ENCODE data around the gene CLEC1A.

Gene CLEC1A

DNA sequence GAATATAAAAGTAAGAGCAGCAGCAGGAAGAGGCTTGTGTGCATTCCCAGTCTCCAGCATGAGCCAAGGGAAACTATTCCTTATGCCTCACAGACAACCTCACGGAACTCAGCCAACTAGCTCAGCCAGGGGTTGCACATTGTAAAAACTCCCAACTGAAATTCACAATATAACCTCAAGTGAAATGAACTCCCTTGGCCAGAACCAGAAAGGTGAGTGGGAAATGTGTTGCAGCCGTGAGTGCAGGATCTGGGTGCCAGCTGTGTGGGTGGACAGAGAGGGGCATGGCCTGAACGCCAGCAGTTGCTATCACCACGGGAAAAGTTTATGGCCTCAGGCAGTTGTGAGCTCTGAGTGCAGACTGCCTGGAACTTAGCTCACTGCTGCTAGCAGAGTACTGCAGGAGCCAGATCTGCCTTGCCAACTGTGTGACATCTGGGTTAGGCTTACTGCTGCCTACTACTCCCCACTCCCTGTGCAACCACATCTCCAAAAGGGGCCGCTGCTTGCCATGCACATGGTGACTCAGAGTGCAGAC is 2.3 kb upstream of the CLEC1A start:
- DNase-seq, result no peak

DNA sequence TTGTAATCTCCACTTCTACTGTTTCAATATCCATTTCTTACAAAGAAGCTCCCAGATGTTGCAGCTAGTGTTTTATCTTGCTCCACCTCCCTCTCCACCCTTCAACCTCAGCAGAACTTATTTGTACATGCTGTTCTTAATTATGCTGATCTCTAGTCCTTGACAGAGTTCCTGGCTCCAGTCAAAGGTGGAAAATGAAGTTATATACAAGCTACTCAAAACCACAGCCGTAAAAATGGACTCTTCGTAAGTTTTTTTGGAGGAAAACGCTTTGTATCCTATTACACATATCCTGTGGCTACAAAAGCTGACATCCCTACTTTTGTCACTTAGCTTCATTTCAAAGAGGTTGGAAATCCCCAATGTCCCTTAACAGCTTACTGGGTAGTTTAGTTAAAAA is 1.3 kb downstream of the CLEC1A start:
- DNase-seq, result no peak

DNA sequence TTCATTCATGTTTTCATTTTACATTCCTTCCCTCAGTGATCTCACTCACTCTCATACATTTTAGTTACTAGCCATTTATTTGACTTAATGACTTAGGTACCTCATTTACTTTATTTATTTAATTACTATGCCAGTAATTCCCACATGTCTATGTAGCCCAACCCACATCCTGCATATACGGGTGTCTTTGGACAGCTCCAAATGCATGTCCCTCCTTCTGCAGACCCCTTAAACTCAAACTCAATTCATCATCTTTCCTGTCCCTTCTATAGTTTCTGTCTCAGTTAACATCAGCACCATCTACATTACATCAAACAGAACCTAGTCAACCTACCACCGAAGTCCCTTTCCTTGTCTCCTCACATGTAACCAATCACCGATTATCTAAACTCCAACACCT is 2.8 kb downstream of the CLEC1A start:
- DNase-seq, result no peak

DNA sequence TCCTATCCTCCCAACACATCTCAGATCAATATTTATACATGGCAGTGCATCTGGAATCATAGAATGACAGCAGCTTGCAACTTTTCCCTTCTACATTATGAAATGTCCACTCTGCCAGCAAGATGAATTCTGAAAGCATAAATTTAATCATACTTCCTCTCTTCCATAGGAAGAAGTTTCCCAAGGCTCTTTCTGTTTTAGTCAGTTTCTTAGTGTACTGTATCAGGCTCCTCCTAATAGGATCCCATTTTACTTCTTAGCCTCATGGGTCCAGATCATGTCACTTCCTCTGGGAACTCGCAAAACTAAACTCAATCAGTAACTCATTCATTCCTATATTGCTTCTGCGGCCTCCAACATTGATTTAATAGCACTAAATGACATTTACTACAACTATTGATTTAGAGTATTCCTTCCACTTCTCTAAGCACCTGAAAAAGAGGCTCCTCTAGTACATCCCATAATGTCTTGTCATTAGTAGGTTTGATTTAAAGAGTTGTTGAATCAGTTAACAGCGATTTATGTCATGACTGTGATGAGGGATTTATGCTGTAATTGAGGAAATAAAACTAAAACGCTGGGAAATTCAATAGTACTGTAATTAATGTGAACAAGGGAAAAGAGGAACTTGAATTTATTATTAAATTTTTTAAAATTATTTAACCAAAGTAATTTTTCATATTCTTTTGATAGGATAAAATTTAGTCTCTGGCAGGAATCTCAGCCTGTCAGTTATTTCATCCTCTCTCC is 4.0 kb downstream of the CLEC1A start:
- DNase-seq, result no peak

DNA sequence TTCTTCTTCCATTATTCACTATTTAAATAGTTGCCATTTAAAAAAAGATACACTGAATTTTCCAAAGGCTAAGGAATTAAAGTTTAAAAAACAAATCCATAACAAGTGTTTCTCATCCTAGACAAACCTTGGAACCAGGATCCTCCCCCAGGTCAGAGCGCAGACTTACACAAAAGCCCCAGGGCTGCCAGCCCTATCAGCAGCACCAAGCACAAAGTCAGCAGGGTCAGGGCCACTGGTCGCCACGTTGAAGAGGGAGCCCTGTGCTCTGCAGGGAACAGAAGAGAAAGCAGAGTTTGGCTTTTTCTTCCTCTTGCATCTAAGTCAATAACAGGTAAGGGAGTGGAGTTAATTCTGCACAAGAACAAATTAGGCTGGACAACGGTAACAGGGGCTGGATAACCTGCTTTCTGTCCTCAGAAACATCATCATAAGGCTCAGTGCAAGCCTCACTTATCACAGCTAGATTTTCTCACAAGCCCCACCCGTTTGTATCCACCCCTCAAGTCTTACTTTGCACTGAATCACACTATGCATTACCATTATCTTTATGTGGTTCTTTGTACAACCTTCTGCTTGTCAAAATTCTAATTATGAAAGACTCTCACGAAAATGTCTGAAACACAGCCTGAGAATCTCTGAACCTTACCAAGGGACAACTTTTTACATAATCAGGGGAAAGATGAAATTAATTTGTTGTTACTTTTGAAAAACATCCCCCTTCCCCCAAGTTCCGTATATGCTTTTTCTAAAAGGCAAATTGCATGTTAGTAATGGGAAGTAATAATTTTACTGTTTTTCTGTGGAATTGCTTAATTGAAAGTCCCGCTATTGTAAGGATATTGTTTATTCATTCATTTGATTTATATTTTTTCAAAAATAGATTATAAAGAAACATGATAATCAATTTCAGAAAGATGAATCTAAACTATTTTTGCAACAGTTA is 9.6 kb downstream of the CLEC1A start:
- DNase-seq, result no peak

DNA sequence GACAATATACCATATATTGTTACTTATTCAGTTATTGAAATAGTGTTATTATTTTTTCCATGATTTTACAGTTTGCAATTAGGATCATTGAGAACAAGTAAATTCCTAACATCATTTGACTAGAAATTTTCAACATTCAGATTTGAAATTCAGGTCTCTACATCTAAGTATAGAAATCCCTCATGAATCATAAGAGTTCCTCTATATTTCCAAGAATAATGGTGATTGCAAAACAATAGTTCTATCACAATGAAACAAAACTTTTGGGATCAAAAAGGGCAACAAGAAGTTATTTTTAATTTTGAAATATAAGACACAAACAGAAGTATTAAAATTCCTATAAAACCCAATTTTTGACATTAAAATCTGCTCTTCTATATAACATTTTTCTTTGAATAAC is 10.8 kb downstream of the CLEC1A start:
- DNase-seq, result no peak

DNA sequence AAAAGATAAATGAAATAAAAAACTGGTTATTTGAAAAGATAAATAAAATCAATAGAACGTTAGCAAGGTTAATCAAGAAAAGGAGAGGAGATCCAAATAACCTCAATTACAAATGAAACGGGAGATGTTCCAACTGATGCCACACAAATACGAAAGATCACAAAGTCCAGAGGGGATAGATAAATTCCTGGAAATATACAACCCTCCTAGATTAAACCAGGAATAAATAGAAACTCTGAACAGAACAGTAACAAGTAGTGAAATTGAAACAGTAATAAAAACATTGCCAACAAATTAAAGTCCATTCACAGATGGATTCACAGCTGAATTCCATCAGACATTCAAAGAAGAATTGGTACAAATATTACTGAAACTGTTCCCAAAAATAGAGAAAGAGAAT is 12.4 kb downstream of the CLEC1A start:
- no peak for DNase-seq

DNA sequence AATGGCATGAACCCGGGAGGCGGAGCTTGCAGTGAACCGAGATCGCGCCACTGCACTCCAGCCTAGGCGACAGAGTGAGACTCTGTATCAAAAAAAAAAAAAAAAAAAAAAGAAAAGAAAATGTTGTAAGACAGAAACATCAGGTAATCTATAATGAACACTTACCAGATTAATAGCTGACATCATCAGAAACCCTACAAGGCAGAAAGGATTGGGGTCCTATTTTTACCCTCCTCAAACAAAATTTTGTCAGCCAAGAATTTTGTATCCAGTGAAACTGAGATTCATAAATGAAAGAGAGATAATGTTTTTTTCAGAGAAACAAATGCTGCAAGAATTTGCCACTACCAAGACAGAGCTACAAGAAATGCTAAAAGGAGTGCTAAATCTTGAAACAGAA is 14.1 kb downstream of the CLEC1A start:
- DNase-seq, result no peak

DNA sequence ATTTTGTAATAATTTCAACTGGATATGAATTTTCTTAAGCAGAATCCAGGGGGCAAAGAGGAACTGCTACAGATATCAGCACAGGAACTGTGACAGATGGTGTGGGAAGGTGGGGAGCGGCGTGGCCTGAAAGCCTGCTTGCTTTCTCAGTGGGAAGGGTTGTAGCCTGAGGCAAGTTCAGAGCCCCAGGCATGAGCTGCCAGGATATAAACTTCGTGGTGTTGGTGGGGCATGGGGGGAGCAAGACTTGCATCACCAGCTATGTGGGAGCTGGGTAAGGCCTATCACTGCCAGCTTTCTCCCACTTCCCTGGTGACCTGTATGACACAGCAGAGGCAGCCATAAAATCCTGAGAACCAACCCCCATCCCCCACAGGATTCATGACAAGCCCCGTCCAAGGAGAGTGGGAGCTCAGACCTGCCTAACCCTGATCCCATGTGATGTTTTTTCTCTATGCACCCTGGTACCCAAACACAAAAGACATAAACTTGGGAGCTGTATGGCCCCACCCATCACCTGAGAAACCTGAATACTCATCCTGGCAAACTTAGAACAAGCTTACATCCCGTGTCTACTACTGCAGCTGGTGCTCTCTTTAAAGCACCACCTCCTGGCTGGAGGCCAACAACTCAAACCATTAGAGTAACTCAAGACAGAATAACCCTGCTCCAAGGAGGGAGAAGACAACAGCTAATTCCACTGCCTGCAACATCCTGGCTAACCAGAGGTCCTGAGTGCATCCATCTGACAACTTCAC is 16.5 kb downstream of the CLEC1A start:
- DNase-seq, result no peak

DNA sequence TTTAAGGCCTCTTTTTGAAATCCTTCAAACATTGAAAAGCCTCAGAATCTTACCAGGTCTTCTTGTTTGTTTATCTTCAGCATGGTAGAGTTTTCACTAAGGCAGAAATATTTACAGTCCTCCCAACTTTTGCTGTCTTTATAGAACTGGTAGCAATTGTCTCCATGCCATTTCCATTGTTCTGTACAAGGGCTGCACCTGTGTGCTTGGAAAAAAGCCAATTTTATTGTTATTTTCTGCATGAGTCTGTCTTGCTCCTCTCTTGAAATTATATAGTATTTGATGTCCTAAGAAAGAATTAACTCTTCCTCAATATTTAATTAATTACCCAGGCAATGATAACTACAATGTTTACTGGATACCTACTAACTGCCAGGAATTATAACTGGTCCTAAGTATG is 23.3 kb downstream of the CLEC1A start:
- DNase-seq, result no peak

DNA sequence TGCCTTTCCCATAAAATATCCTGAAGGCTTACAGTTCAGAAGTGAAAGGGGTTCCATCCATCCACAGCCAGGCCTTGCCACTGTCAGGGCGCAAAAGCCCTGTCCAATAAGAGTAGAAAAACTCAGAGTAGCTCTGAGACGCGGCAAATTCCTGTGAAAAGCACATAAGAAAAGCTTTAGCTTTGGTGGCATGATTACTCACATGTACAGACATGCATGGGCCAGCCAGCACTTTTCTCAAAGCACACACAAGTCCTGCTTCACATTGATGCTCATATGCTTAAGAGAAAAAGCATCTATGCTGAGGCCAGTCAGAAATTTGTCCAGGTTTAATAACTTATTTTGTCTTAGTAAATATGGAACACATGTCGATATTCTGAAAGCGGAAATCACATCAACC is 25.5 kb downstream of the CLEC1A start:
- no peak for DNase-seq

DNA sequence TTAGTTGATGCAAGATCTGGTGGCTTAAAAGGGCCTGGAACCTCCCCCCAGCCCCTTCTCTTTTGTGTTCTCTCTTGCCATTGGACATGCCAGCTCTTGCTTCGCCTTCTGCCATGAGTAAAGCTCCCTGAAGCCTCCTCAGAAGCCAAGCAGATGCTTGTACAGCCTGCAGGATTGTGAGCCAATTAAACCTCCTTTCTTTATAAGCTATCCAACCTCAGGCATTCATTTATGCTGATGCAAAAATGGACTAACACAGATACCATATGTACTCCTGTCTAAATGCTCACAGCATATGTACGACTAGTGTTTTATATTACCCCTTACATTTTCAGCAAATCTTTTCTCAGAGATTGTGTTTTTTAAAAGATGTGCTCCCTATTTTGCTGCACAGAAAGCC is 26.7 kb downstream of the CLEC1A start:
- DNase-seq, result no peak

DNA sequence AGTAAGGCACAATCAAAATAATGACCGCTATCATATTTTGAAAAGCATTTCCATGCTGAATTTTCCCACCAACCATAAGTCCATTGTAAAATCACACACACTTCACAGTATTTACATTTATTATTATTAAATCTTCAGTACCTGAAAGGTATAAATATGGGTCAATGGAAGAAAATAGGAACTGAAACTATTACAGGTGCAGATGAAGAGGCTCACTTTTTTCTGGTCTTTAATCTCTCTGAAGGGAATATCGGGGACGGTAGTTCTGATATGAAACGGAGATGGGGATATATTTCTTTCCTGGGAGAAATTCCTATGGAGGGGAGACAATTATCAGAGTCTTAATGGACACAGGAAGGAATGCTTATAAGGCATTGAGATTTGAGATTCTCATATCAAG is 28.4 kb downstream of the CLEC1A start:
- DNase-seq, result no peak

DNA sequence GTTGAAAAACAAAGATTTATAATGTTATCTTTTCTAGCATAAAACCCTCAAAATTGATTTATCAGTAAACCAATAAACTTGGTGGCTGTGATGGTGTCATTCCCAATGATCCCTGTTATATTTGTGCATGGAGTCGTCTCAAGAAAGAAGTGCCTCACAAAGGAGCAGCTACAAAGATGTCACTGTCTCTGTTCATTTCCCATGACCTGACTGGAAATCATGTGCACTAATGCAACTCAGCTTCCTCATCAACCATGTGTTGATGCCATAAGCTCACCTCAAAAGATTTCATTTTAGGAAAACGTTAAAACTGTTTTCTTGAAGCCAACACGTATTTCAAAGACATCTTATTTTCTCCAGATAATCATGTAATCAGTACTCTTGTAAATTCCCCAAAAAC is 28.8 kb downstream of the CLEC1A start:
- no peak for DNase-seq

DNA sequence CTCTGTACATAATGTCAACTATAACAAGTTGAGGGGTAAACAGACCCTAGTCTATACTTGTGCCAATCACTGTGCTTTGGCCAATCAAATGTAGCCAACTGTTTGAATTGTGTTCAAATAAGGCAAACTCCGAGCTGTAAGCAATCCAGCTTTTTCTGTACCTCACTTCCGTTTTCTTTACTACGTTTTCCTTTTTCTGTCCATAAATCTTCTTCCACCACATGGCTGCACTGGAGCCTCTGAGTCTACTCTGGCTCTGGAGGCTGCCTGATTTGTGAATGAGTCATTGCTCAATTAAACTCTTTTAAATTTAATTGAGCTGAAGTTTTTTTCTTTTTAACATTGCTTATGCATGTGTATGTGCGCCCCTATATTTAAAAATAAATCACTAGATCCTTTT is 29.7 kb downstream of the CLEC1A start:
- no peak for DNase-seq

DNA sequence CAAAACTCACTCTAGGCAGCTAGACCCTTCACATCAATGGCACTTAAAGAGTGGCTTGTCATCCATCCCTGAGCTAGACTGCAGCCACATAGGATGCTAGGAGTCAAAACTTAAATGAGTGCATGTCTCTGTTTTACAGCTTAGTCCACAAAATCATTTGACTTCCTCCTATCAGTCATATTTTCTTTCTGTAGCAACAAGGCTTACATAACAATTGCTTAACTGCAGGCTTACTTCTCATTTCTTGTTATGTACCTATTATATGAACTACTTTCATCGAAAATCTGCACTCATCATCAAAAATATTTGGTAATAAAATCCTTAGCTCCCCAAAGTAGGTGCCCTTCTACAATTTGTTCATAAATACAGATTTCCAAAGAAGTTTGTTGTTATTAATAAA is 30.1 kb downstream of the CLEC1A start:
- no peak for DNase-seq

DNA sequence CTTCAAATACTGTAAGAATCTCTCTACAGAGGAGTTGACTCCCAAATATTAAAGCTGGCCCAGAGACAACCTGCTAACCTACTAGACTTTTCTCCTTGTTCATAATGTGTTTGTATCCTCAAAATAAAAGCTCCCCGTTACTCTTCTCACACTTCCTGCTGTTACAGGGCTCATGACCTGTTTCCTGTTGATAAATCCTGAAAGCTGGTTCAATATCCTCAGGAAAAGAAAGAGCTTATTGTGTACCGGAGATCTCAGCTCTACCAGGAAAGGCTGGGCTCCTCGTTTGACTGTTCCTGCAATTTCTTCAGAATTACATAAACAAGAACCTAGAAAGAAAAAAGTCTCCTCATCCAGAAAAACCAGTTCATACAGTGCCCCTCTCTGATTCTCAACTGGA is 30.8 kb downstream of the CLEC1A start:
- no peak for DNase-seq

DNA sequence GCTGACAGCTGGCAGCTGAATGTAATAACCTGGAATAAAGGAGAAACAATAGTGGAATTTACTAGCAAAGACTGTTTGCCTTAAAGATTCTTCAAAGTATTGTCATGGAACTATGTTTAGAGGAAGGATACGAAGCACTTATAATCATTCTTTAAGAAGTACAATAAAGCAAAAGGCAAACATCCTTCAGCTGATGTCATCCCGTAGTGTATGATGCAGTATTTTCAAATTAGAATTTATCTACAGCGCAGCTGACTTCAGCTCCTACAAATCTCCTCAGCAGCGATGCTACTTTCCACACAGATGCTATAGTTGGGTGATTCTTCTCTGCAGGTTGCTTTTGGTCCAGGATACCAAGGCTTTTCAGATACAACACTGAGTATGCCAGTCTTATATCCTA is 31.5 kb downstream of the CLEC1A start:
- DNase-seq, result no peak

DNA sequence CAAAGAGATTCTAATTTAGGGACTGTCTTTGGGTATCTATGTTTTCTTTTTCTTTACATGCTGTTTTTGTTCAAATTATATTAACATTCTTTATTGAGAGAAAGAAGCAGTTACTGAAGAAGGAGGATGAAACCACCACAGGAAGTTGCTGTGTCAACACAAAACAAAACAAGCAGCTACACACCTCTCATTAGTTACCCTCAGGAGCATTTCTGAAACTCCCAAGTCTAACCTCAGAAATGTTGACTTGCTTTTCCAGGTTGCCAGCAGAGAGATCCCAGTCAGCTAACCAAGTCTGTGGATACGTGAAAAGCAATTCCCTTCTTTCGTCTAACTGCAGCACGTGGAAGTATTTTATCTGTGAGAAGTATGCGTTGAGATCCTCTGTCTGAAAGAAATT is 33.5 kb downstream of the CLEC1A start:
- no peak for DNase-seq

DNA sequence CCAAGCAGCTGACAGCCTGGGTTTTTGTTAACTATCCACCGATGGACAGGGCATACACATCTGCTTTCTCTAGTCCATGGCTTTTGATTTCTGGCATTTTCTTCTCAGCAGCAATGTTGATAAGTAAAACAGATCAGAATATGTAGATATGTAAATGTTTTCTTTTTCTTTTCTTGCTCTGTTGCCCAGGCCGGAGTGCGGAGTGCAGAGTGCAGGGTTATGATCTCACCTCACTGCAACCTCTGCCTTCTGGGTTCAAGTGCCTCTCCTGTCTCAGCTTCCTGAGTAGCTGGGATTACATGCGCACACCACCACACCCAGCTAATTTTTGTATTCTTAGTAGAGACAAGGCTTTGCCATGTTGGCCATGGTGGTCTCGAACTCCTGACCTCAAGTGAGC is 40.4 kb downstream of the CLEC1A start:
- DNase-seq, result no peak

DNA sequence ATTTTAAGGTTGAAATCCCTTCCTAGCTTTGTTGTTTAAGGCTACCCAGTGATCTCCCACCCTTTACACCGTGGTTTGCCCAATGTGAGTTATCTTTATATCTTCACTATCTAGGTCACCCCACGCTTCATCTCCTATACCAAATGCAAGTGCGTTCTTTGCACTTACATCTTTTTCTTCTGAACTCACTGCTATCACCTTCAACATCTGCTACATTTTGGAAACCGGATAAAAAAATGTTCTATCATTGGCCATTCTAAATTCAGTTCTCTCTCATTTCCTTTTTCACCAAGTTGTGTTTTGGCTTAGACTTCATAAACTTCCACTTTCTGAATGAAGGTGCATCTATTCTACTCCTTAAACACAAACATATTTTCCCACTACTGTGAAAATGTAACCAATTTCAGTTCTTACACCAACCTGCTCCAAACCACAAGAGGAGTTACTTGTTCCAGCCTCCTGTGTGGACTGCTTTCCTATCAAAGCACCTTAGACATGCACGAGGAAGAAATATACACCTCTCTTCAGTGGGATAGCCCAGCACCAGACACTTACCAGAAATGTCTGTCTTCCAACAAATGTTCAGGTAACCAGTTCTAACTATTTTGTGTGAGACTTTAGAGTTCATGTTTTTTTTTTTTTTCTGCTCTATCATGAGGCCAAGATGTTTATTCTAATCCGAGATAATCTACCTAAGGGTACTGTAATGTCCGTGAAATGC is 46.4 kb downstream of the CLEC1A start:
- DNase-seq, result no peak

DNA sequence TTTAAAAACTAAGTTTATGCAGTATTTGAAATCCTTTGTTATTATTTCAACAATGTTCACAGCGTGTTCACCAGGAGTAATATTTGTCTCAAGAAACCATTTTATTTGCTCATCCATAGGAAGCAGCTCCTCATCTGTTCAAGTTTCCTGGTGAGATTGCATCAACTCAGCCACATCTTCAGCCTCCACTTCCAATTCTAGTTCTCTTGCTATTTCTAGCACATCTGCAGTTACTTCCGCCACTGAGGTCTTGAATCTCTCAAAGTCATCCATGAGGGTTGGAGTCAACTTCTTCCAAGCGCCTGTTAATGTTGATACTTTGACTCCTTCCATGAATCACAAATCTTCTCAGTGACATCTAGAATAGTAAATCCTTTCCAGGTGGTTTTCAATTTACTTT is 50.3 kb downstream of the CLEC1A start:
- no peak for DNase-seq

DNA sequence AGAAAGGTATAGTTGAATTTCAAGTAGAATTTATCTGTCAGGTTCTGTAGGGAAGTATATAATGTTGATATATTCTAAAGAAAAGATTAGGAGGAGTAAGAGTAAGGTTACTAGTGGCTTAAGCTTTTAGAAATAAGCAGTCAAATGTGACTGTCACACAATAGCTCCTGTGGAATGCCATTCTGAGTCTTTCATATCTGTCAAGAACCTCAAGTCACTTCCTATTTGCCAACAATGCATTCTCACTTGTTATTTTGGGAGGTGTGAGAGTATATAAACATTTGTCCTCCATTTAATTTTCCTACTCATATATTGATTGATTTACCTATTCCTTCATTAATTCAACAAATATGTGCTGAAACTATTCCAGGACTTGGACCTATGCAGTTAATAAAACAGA is 56.6 kb downstream of the CLEC1A start:
- DNase-seq, result no peak
